MM.1S (cell line): ENCODE results near the gene KMO.
A peak's percentile ranks its signal among the peaks of the same experiment; 100 is the strongest.

ENCODE experiments used
- CTCF ChIP-seq: fragments of 300-600 bp; sonication (generic); IDR thresholded peaks from 2 replicates; pipeline ENCODE4 v1.5.1; 2016; ENCODE audit warnings: antibody characterized with exemption, low read length, mixed read lengths
- EZH2phosphoT487 ChIP-seq: fragments of 300-600 bp; sonication (generic); IDR thresholded peaks from 2 replicates; pipeline ENCODE4 v1.6.1; 2018; ENCODE audit warnings: antibody characterized with exemption, low read length

DNA sequence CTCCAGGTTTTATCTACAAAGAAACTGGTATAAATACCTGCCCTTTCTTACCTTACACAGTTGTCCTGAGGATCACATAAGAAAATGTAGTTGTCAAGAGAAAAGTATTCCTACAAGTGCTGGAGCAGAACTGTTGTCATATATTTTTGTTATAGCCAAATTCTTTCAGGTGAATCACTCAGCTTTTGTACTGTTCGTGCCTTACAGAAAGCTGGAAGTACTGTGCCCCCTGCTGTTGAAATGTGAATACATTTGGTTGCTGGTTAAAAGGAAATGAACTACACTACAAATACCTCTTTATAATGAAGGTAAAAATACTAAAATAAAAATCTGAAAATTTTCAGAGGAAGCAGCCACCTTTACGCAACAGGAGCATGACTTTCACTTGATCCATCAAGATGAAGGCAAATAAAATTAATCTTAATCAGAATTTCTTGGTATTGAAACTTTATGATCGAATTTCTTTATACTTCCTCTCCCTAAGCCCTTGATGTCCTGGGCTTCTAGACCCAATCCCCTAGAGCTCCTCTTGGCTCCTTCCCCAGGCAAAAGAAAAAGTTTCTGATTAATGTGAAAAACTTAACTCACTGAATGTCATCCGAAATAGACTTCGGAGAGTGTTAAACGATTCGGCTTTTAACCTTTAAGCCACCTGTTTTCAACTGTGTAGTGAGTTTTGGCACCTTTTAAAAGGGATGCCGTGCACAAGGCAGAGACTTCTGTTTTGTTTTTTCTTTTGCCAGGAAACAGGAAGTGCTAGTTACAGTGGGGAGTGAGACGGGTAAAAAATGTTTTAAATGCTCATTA, 95.5 kb downstream of the KMO start:
- TF ChIP-seq CTCF (peak; percentile 78), EZH2phosphoT487 (no peak)
